GM23338 (cell line): Measurements from ENCODE around the gene GPC6. TPM values are rescaled to one million over a fixed set of nuclear protein-coding genes. Genes with fewer than 3 reads are reported as not detected.

Source experiments
- ATAC-seq: fragments of 200-7000 bp; cut with Tn5 transposase; 3 replicates; pipeline ENCODE4 v1.9.1; 2020
- DNase-seq: peaks from one replicate; pipeline ENCODE4 v3.0.0-alpha.2; 2015; ENCODE audit warnings: low spot score
- H2AFZ ChIP-seq: fragments of 200-600 bp; sonication (generic); 2 replicates; pipeline ENCODE4 v1.8.0; 2016; ENCODE audit warnings: antibody characterized with exemption, mild to moderate bottlenecking, moderate library complexity
- H3F3A ChIP-seq: fragments of 200-600 bp; sonication (generic); replicated peaks from 2 replicates; pipeline ENCODE4 v1.8.0; 2017; ENCODE audit warnings: antibody characterized with exemption, mixed run types, low read depth
- H3K27ac ChIP-seq: fragments of 200-600 bp; sonication (generic); 2 replicates; pipeline ENCODE4 v1.6.1; 2016; ENCODE audit warnings: low read depth
- H3K27me3 ChIP-seq: fragments of 200-600 bp; sonication (generic); 2 replicates; pipeline ENCODE4 v1.8.0; 2016; ENCODE audit warnings: mild to moderate bottlenecking, mixed run types, moderate library complexity; ENCODE audit not compliant: insufficient read depth
- H3K36me3 ChIP-seq: fragments of 200-600 bp; sonication (generic); 2 replicates; pipeline ENCODE4 v1.8.0; 2016; ENCODE audit warnings: mild to moderate bottlenecking; ENCODE audit not compliant: insufficient read depth
- H3K4me1 ChIP-seq: fragments of 200-600 bp; sonication (generic); 2 replicates; pipeline ENCODE4 v1.8.0; 2016; ENCODE audit warnings: mild to moderate bottlenecking, moderate library complexity; ENCODE audit not compliant: insufficient read depth
- H3K4me2 ChIP-seq: fragments of 200-600 bp; sonication (generic); 2 replicates; pipeline ENCODE4 v1.7.1; 2017; ENCODE audit warnings: mixed run types
- H3K4me3 ChIP-seq: fragments of 200-600 bp; sonication (generic); 2 replicates; pipeline ENCODE4 v1.6.1; 2016; ENCODE audit warnings: mixed run types
- H3K79me2 ChIP-seq: fragments of 200-600 bp; sonication (generic); replicated peaks from 2 replicates; pipeline ENCODE4 v1.8.0; 2017; ENCODE audit warnings: mild to moderate bottlenecking; ENCODE audit not compliant: insufficient read depth
- H3K9me2 ChIP-seq: fragments of 200-600 bp; sonication (generic); 2 replicates; pipeline ENCODE4 v1.8.0; 2017; ENCODE audit not compliant: insufficient read depth
- H4K20me1 ChIP-seq: fragments of 200-600 bp; sonication (generic); replicated peaks from 2 replicates; pipeline ENCODE4 v1.8.0; 2017; ENCODE audit warnings: mild to moderate bottlenecking; ENCODE audit not compliant: insufficient read depth
- H3K27ac Mint-ChIP-seq: 2 replicates; pipeline ENCODE4 v1.8.0; 2020; ENCODE audit warnings: inconsistent platforms, mild to moderate bottlenecking, moderate library complexity, mixed read lengths
- H3K27me3 Mint-ChIP-seq: 3 replicates; pipeline ENCODE4 v1.8.0; 2022; ENCODE audit warnings: low read depth, mild to moderate bottlenecking, moderate library complexity, mixed read lengths, inconsistent platforms; ENCODE audit not compliant: insufficient read depth, poor library complexity
- H3K36me3 Mint-ChIP-seq: 3 replicates; pipeline ENCODE4 v1.8.0; 2021; ENCODE audit warnings: low read depth, mild to moderate bottlenecking, inconsistent platforms, moderate library complexity, mixed read lengths
- H3K4me1 Mint-ChIP-seq: 3 replicates; pipeline ENCODE4 v1.8.0; 2020; ENCODE audit warnings: mild to moderate bottlenecking, inconsistent platforms, mixed read lengths
- H3K4me3 Mint-ChIP-seq: 3 replicates; pipeline ENCODE4 v1.8.0; 2021; ENCODE audit warnings: moderate library complexity, mild to moderate bottlenecking, inconsistent platforms, mixed read lengths
- H3K9me3 Mint-ChIP-seq: 3 replicates; pipeline ENCODE4 v1.8.0; 2020; ENCODE audit warnings: moderate library complexity, mild to moderate bottlenecking, inconsistent platforms, mixed read lengths
- CREB1 ChIP-seq: fragments of 250-450 bp; sonication (Bioruptor Pico); IDR thresholded peaks from 2 replicates; pipeline ENCODE4 v1.5.0; 2020; ENCODE audit warnings: low read depth, mild to moderate bottlenecking, moderate library complexity
- EZH2 ChIP-seq: fragments of 200-600 bp; sonication (generic); IDR thresholded peaks from one replicate; pipeline ENCODE4 v1.8.0; 2017; ENCODE audit warnings: antibody characterized with exemption, mild to moderate bottlenecking, low read depth; ENCODE audit not compliant: unreplicated experiment
- EZH2phosphoT487 ChIP-seq: fragments of 200-600 bp; sonication (generic); IDR thresholded peaks from one replicate; pipeline ENCODE4 v1.8.1; 2018; ENCODE audit warnings: antibody characterized with exemption; ENCODE audit not compliant: unreplicated experiment
- JUNB ChIP-seq: IDR thresholded peaks from one replicate; pipeline ENCODE4 v1.6.1; 2016; ENCODE audit warnings: antibody characterized with exemption; ENCODE audit not compliant: unreplicated experiment
- NANOG ChIP-seq: IDR thresholded peaks from 2 replicates; pipeline ENCODE4 v1.6.1; 2016; ENCODE audit warnings: antibody characterized with exemption, borderline replicate concordance
- POLR2AphosphoS5 ChIP-seq: IDR thresholded peaks from 2 replicates; pipeline ENCODE4 v1.6.1; 2016; ENCODE audit warnings: antibody characterized with exemption, low read depth
- STAT1 ChIP-seq: IDR thresholded peaks from one replicate; pipeline ENCODE4 v1.6.1; 2016; ENCODE audit warnings: antibody characterized with exemption; ENCODE audit not compliant: unreplicated experiment
- ZNF114 ChIP-seq: fragments of 250-450 bp; sonication (Bioruptor Pico); IDR thresholded peaks from 2 replicates; pipeline ENCODE4 v1.5.0; 2020; ENCODE audit warnings: mild to moderate bottlenecking, moderate library complexity
- ZNF331 ChIP-seq: fragments of 250-450 bp; sonication (Bioruptor Pico); IDR thresholded peaks from 2 replicates; pipeline ENCODE4 v1.5.0; 2020; ENCODE audit warnings: low read depth, mild to moderate bottlenecking, moderate library complexity
- polyA plus RNA-seq: library from polyadenylated mRNA; unstranded; fragments of >200 nt; fragmentation: Nextera tagmentation; extraction: Ambion mirVana; gene quantifications from 2 replicates; pipeline ENCODE4 v1.2.1, GENCODE V29; 2016
- total RNA-seq: library from RNA; depleted of rRNA; stranded (reverse); fragments of >200 nt; shearing (Covaris generic); gene quantifications from 2 replicates; pipeline ENCODE4 v1.2.3, GENCODE V29; 2014
- TF ChIP-seq, protein P1 (sequence below): IDR thresholded peaks from one replicate; pipeline ENCODE4 v1.6.1; 2018; ENCODE audit warnings: antibody characterized with exemption; ENCODE audit not compliant: unreplicated experiment
- TF ChIP-seq, protein P2 (sequence below): IDR thresholded peaks from 2 replicates; pipeline ENCODE4 v1.6.1; 2016; ENCODE audit warnings: antibody characterized with exemption
- TF ChIP-seq, protein P3 (sequence below): fragments of 250-450 bp; sonication (Bioruptor Pico); IDR thresholded peaks from 2 replicates; pipeline ENCODE4 v1.5.0; 2020; ENCODE audit warnings: mild to moderate bottlenecking, moderate library complexity

The GPC6 gene
- total and polyA plus RNA-seq, 2 experiments from 2014 or later: 6.4 to 28.6 TPM

DNA sequence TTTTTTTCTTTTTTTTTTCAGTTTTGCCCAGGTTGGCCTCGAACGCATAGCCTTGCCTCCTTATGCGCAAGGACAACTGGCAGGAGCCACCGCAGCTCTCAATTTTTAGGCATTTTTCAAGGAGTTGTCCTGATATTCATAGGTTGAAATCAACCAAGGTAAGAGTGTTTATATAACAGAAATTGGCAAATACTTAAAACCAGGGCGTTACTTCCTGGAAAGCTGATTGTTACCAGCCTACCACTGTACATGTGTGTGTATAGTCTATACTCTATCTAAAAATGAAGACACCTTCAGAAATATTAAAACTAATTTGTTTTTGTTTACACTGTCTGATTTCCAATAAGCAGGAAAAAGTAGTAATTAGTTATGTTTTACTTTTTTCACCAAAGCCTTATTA is 39.2 kb downstream of the GPC6 start:
- no peak overlapping the region for H3K27ac ChIP-seq
- H3K9me2 ChIP-seq: no peaks in the 10 kb centered on the region
- no peaks in the 10 kb centered on the region for H3K27me3 ChIP-seq
- peaks cover 46% of the 10 kb centered on the region for H3K79me2 ChIP-seq
- no peak for TF ChIP-seq EZH2
- no peak for TF ChIP-seq ZNF331 (CRISPR knock-in tag)
- no peak for TF ChIP-seq ZNF114 (CRISPR knock-in tag)
- no peak for TF ChIP-seq CREB1 (CRISPR knock-in tag)
- H3K27ac Mint-ChIP-seq: no peak overlapping the region
- H3K4me3 Mint-ChIP-seq: no peak overlapping the region
- H3K4me2 ChIP-seq: no peak overlapping the region
- no peaks in the 10 kb centered on the region for H3K36me3 ChIP-seq
- DNase-seq (no peak), ATAC-seq (no peak)
- H3K27me3 Mint-ChIP-seq: peaks cover 1% of the 10 kb centered on the region
- no peak overlapping the region for H2AFZ ChIP-seq
- peaks cover 21% of the 10 kb centered on the region for H3K4me1 Mint-ChIP-seq
- H3K4me3 ChIP-seq: no peak overlapping the region
- H3F3A ChIP-seq: no peaks in the 10 kb centered on the region
- H3K9me3 Mint-ChIP-seq: no peaks in the 10 kb centered on the region
- no peaks in the 10 kb centered on the region for H3K36me3 Mint-ChIP-seq
- no peaks in the 10 kb centered on the region for H4K20me1 ChIP-seq
- H3K4me1 ChIP-seq: peaks cover 19% of the 10 kb centered on the region

DNA sequence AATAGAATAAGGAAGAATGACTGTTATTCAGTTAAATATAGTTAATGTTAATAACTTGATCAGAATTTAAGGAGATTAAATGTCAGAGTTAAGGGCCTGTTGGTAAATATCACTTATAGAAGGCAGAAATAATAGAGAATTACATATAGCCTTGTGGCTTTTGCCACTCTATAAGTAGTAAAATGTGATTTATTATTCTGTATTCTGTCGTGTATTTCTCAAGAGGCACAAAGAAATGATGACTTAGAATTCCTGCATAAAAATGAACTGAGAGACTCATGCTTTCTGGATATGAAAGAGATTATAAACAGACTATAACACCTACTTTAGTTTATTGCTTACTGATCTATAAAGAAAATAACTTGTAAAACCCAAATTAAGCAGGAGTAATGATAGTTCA is 40.1 kb downstream of the GPC6 start:
- no peaks in the 10 kb centered on the region for H3K36me3 ChIP-seq
- no peak overlapping the region for H2AFZ ChIP-seq
- no peaks in the 10 kb centered on the region for H3K36me3 Mint-ChIP-seq
- H3K4me2 ChIP-seq: no peak overlapping the region
- no peak overlapping the region for H3K27ac Mint-ChIP-seq
- peaks cover 17% of the 10 kb centered on the region for H3K4me1 ChIP-seq
- no peaks in the 10 kb centered on the region for H3K9me2 ChIP-seq
- H4K20me1 ChIP-seq: no peaks in the 10 kb centered on the region
- H3F3A ChIP-seq: no peaks in the 10 kb centered on the region
- H3K4me3 Mint-ChIP-seq: no peak overlapping the region
- H3K4me1 Mint-ChIP-seq: peaks cover 23% of the 10 kb centered on the region
- H3K79me2 ChIP-seq: peaks cover 43% of the 10 kb centered on the region
- no peaks in the 10 kb centered on the region for H3K27me3 ChIP-seq
- H3K27me3 Mint-ChIP-seq: peaks cover 1% of the 10 kb centered on the region
- ATAC-seq (no peak), DNase-seq (no peak)
- H3K4me3 ChIP-seq: no peak overlapping the region
- no peak overlapping the region for H3K27ac ChIP-seq
- TF ChIP-seq NANOG: no peak
- TF ChIP-seq, protein P1, sequence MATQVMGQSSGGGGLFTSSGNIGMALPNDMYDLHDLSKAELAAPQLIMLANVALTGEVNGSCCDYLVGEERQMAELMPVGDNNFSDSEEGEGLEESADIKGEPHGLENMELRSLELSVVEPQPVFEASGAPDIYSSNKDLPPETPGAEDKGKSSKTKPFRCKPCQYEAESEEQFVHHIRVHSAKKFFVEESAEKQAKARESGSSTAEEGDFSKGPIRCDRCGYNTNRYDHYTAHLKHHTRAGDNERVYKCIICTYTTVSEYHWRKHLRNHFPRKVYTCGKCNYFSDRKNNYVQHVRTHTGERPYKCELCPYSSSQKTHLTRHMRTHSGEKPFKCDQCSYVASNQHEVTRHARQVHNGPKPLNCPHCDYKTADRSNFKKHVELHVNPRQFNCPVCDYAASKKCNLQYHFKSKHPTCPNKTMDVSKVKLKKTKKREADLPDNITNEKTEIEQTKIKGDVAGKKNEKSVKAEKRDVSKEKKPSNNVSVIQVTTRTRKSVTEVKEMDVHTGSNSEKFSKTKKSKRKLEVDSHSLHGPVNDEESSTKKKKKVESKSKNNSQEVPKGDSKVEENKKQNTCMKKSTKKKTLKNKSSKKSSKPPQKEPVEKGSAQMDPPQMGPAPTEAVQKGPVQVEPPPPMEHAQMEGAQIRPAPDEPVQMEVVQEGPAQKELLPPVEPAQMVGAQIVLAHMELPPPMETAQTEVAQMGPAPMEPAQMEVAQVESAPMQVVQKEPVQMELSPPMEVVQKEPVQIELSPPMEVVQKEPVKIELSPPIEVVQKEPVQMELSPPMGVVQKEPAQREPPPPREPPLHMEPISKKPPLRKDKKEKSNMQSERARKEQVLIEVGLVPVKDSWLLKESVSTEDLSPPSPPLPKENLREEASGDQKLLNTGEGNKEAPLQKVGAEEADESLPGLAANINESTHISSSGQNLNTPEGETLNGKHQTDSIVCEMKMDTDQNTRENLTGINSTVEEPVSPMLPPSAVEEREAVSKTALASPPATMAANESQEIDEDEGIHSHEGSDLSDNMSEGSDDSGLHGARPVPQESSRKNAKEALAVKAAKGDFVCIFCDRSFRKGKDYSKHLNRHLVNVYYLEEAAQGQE: no peak
- TF ChIP-seq EZH2phosphoT487: no peak
- TF ChIP-seq STAT1: no peak
- no peak for TF ChIP-seq ZNF114 (CRISPR knock-in tag)
- TF ChIP-seq, protein P2, sequence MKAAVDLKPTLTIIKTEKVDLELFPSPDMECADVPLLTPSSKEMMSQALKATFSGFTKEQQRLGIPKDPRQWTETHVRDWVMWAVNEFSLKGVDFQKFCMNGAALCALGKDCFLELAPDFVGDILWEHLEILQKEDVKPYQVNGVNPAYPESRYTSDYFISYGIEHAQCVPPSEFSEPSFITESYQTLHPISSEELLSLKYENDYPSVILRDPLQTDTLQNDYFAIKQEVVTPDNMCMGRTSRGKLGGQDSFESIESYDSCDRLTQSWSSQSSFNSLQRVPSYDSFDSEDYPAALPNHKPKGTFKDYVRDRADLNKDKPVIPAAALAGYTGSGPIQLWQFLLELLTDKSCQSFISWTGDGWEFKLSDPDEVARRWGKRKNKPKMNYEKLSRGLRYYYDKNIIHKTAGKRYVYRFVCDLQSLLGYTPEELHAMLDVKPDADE: no peak
- TF ChIP-seq CREB1 (CRISPR knock-in tag): no peak
- TF ChIP-seq JUNB: no peak
- TF ChIP-seq, protein P3, sequence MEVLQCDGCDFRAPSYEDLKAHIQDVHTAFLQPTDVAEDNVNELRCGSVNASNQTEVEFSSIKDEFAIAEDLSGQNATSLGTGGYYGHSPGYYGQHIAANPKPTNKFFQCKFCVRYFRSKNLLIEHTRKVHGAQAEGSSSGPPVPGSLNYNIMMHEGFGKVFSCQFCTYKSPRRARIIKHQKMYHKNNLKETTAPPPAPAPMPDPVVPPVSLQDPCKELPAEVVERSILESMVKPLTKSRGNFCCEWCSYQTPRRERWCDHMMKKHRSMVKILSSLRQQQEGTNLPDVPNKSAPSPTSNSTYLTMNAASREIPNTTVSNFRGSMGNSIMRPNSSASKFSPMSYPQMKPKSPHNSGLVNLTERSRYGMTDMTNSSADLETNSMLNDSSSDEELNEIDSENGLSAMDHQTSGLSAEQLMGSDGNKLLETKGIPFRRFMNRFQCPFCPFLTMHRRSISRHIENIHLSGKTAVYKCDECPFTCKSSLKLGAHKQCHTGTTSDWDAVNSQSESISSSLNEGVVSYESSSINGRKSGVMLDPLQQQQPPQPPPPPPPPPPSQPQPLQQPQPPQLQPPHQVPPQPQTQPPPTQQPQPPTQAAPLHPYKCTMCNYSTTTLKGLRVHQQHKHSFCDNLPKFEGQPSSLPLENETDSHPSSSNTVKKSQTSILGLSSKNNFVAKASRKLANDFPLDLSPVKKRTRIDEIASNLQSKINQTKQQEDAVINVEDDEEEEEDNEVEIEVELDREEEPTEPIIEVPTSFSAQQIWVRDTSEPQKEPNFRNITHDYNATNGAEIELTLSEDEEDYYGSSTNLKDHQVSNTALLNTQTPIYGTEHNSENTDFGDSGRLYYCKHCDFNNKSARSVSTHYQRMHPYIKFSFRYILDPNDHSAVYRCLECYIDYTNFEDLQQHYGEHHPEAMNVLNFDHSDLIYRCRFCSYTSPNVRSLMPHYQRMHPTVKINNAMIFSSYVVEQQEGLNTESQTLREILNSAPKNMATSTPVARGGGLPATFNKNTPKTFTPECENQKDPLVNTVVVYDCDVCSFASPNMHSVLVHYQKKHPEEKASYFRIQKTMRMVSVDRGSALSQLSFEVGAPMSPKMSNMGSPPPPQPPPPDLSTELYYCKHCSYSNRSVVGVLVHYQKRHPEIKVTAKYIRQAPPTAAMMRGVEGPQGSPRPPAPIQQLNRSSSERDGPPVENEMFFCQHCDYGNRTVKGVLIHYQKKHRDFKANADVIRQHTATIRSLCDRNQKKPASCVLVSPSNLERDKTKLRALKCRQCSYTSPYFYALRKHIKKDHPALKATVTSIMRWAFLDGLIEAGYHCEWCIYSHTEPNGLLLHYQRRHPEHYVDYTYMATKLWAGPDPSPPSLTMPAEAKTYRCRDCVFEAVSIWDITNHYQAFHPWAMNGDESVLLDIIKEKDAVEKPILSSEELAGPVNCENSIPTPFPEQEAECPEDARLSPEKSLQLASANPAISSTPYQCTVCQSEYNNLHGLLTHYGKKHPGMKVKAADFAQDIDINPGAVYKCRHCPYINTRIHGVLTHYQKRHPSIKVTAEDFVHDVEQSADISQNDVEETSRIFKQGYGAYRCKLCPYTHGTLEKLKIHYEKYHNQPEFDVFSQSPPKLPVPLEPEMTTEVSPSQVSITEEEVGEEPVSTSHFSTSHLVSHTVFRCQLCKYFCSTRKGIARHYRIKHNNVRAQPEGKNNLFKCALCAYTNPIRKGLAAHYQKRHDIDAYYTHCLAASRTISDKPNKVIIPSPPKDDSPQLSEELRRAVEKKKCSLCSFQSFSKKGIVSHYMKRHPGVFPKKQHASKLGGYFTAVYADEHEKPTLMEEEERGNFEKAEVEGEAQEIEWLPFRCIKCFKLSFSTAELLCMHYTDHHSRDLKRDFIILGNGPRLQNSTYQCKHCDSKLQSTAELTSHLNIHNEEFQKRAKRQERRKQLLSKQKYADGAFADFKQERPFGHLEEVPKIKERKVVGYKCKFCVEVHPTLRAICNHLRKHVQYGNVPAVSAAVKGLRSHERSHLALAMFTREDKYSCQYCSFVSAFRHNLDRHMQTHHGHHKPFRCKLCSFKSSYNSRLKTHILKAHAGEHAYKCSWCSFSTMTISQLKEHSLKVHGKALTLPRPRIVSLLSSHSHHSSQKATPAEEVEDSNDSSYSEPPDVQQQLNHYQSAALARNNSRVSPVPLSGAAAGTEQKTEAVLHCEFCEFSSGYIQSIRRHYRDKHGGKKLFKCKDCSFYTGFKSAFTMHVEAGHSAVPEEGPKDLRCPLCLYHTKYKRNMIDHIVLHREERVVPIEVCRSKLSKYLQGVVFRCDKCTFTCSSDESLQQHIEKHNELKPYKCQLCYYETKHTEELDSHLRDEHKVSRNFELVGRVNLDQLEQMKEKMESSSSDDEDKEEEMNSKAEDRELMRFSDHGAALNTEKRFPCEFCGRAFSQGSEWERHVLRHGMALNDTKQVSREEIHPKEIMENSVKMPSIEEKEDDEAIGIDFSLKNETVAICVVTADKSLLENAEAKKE (CRISPR knock-in tag): no peak
- TF ChIP-seq POLR2AphosphoS5: no peak
- H3K9me3 Mint-ChIP-seq: no peaks in the 10 kb centered on the region
